Kidney epithelial cell (primary cell): ENCODE measurements around the gene KCNMA1. TPM values are rescaled to one million over a fixed set of nuclear protein-coding genes. Genes with fewer than 3 reads are reported as not detected.
"Not testable (repeated sequence)": the region's sequence is repeated elsewhere in the genome, so short reads cannot be mapped to it uniquely, and the experiment has no call there.

ENCODE experiments used
- DNase-seq: peaks from one replicate; pipeline ENCODE4 v3.0.0-alpha.2; 2010; ENCODE audit warnings: low read depth
- H3K27me3 ChIP-seq: 2 replicates; pipeline ENCODE4 v1.6.0; 2011; ENCODE audit warnings: low read length; ENCODE audit not compliant: control insufficient read depth, insufficient read depth
- H3K36me3 ChIP-seq: 2 replicates; pipeline ENCODE4 v1.5.1; 2011; ENCODE audit warnings: low read length; ENCODE audit not compliant: control insufficient read depth, insufficient read depth
- H3K4me3 ChIP-seq: 2 replicates; pipeline ENCODE4 v1.5.1; 2011; ENCODE audit warnings: low read depth, mild to moderate bottlenecking, control low read depth, low read length
- CTCF ChIP-seq: IDR thresholded peaks from 2 replicates; pipeline ENCODE4 v1.5.1; 2011; ENCODE audit warnings: mild to moderate bottlenecking, moderate library complexity, low read length, control low read depth, inconsistent platforms; ENCODE audit not compliant: insufficient read depth, poor library complexity, severe bottlenecking
- total RNA-seq: library from RNA; depleted of rRNA; stranded (reverse); fragments of >200 nt; gene quantifications from 2 replicates; pipeline ENCODE4 v1.2.3, GENCODE V29; 2015

Gene KCNMA1
- total RNA-seq, 1 donor from 2014 or later: 18.9 TPM

- peak; percentile 92 for DNase-seq
- H3K36me3 ChIP-seq: no peaks in the 10 kb centered on the region
- H3K27me3 ChIP-seq: no peaks in the 10 kb centered on the region
- H3K4me3 ChIP-seq: no peak overlapping the region
- TF ChIP-seq CTCF: no peak
These were observed 221.1 kb downstream of the KCNMA1 start for GRCh38 chr10:77416311-77417135.

- no peak for DNase-seq
- no peaks in the 10 kb centered on the region for H3K27me3 ChIP-seq
- no peak for TF ChIP-seq CTCF
- H3K36me3 ChIP-seq: no peaks in the 10 kb centered on the region
- H3K4me3 ChIP-seq: no peak overlapping the region
These were observed 222.2 kb downstream of the KCNMA1 start for GRCh38 chr10:77415313-77415960.

- no peak for TF ChIP-seq CTCF
- H3K36me3 ChIP-seq: no peaks in the 10 kb centered on the region
- DNase-seq: no peak
These were observed 224.4 kb downstream of the KCNMA1 start for GRCh38 chr10:77413231-77413630.

GRCh38 chr10:77412573-77413133, 225.0 kb downstream of the KCNMA1 start:
- H3K36me3 ChIP-seq, H3K27me3 ChIP-seq, H3K4me3 ChIP-seq, DNase-seq: not testable (repeated sequence)

More at GRCh38 chr10:77413231-77413630, 224.4 kb downstream of the KCNMA1 start:
- no peaks in the 10 kb centered on the region for H3K27me3 ChIP-seq
- H3K4me3 ChIP-seq: no peak overlapping the region

GRCh38 chr10:77411805-77412204, 225.8 kb downstream of the KCNMA1 start:
- no peak for DNase-seq
- no peak for TF ChIP-seq CTCF
- Histone ChIP-seq H3K36me3 (no peaks in the 10 kb centered on the region), H3K4me3 (no peak overlapping the region), H3K27me3 (no peaks in the 10 kb centered on the region)

- TF ChIP-seq CTCF: no peak
These were observed 227.1 kb downstream of the KCNMA1 start for GRCh38 chr10:77410523-77410922.

More at GRCh38 chr10:77410523-77410922, 227.1 kb downstream of the KCNMA1 start:
- no peak overlapping the region for H3K4me3 ChIP-seq
- DNase-seq: no peak
- H3K36me3 ChIP-seq: no peaks in the 10 kb centered on the region
- H3K27me3 ChIP-seq: no peaks in the 10 kb centered on the region
